Measurements from ENCODE around the gene BABAM2.

The BABAM2 gene

DNA sequence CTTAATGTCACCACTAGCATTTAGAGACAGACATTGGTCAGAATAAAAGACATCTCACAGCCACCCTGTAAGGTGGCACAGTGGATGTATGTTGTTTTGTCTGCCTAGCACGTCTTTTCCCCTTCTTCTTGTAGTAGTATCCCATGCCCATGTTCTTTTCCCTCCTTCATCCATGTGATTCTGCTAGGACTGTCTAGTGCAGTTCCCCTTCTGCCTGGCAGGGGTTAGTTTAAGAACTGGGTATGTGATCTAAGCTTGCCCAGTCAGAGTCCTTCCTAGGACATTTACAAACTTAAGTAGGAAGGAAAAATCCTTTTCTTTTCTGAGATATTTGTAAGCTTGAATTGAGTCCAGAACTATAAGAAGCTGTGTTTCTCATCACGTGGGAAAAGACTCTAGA, 172.3 kb downstream of the BABAM2 start:
- DNase-seq (ENCODE audit: low spot score): no peak
- TF ChIP-seq, protein P1, sequence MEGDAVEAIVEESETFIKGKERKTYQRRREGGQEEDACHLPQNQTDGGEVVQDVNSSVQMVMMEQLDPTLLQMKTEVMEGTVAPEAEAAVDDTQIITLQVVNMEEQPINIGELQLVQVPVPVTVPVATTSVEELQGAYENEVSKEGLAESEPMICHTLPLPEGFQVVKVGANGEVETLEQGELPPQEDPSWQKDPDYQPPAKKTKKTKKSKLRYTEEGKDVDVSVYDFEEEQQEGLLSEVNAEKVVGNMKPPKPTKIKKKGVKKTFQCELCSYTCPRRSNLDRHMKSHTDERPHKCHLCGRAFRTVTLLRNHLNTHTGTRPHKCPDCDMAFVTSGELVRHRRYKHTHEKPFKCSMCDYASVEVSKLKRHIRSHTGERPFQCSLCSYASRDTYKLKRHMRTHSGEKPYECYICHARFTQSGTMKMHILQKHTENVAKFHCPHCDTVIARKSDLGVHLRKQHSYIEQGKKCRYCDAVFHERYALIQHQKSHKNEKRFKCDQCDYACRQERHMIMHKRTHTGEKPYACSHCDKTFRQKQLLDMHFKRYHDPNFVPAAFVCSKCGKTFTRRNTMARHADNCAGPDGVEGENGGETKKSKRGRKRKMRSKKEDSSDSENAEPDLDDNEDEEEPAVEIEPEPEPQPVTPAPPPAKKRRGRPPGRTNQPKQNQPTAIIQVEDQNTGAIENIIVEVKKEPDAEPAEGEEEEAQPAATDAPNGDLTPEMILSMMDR (IDR thresholded peaks at IDR 0.05; ENCODE audit: extremely low read depth, missing control alignments): no peak

DNA sequence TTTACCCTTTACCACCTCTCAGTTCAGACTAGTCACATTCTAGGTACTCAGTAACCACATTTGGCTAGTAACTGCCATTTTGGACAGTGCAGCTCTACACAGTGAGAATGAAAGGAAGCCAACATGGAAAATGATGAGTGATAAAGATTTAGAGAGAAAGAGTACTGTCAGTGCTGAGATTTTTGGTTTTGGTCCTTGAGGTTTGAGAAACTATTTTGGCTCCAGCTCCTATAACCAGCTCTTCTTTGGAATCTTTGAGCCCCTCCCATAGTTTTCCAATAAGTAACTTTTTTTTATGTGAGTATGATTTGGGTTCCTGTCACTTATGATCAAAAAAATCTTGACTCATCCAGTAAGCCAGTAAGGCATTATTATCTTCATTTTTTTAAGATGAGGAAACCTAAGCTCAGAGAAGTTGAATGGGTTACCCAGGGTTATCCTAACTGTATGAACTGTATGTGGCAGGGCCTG, 173.0 kb downstream of the BABAM2 start:
- DNase-seq (ENCODE audit: low spot score): no peak
- TF ChIP-seq, protein P1 (IDR thresholded peaks at IDR 0.05; ENCODE audit: extremely low read depth, missing control alignments): no peak

DNA sequence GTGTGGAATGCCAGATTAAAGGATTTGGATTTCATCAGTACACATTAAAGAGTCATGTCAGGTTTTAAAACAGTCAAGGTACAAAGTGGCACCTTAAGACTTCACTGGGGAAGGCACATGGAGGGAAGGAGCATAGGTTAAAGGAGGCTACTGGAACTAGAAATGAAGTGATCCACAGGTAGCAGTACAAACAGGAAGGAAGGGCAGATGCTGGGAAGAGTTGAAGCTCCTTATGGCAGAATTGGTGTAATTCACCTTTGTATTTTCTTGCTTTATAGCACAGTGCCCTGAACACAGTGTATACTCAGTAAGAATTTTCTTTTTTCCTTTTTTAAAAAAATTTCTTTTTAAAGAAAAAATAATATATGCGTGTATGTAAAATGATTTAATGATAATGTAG, 177.1 kb downstream of the BABAM2 start:
- TF ChIP-seq, protein P1 (IDR thresholded peaks at IDR 0.05; ENCODE audit: extremely low read depth, missing control alignments): no peak
- no peak for DNase-seq (ENCODE audit: low spot score)

DNA sequence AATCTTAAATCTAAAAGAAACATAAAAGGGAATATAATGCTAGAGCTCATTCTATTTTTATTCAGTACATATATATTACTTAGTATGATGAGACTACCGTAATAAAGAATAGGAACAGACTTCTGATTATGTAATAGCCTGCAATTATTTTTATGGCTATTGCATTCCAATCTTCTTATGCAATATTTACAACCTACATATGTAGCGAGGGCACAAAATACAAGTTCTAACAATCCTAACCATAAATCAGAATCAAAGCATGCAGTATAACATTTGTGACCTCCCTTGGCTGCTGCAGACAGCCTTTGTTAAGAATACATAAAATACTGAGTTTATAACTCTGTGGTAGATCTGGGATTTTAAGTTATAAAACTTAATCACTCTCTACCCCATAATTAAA, 177.6 kb downstream of the BABAM2 start:
- TF ChIP-seq, protein P1 (IDR thresholded peaks at IDR 0.05; ENCODE audit: extremely low read depth, missing control alignments): no peak
- no peak for DNase-seq (ENCODE audit: low spot score)

DNA sequence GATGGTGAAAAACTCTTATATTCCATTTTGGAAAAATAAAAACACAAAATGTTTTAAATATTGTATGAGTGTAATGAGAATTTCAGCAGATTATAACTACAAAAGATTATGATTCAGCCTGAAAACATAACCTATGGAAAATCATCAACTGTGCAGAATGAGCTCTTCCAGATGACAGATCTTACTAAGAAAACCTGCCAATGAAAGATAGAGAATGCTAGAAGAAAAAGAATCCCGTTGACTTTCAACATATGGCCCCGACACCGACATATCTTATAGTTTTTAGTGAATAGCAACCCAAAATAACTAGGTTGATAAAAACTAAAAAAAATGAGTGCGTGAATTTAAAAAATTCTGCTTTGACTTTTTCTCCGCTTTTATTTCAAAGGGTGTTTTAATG, 178.0 kb downstream of the BABAM2 start:
- TF ChIP-seq, protein P1 (IDR thresholded peaks at IDR 0.05; ENCODE audit: extremely low read depth, missing control alignments): no peak
- no peak for DNase-seq (ENCODE audit: low spot score)

DNA sequence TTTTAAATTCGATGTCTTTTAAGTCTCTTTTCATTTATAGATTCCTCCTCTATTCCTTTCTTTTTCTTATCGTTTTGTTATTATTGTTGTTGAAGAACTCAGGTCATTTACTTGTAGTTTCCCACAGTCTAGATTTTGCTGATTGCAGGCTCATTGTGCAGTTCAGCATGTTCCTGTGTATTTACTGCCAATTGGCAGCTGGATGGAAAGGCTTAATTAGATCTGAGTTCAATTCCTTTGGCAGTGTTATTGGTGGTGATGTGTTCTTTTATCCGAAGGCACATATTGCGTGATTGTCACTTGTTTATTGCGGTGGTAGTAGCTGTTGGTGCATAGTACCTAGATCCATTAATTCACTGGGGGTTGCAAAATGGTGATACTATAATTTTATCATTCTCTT, 180.7 kb downstream of the BABAM2 start:
- no peak for DNase-seq (ENCODE audit: low spot score)
- TF ChIP-seq, protein P1 (IDR thresholded peaks at IDR 0.05; ENCODE audit: extremely low read depth, missing control alignments): no peak

DNA sequence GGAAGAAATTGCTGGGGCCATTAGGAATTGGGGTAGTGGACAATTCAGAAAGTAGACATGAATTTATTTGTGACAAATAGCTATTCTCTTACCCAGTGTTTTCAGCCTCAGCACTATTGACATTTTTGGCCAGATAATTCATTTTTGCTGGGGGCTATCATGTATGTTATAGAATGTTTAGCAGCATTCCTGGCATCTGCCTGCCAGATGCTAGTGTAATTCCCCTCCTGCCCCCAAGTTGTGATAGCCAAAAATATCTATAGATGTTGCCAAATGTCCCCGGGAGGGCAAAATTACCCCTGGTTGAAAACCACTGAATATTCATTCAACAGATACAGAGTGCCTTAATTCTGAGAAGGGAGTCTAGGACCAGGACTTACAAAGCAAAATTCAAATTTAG, 183.6 kb downstream of the BABAM2 start:
- DNase-seq (ENCODE audit: low spot score): no peak
- TF ChIP-seq, protein P1 (IDR thresholded peaks at IDR 0.05; ENCODE audit: extremely low read depth, missing control alignments): no peak
